Liver (tissue), 3 donors: ENCODE results near the gene HPRT1.

ENCODE experiments used
- ATF3 ChIP-seq: IDR thresholded peaks from 2 replicates; pipeline ENCODE4 v1.6.1; 2016; ENCODE audit warnings: antibody characterized with exemption
- EGR1 ChIP-seq, 2 donors: IDR thresholded peaks; 2 replicates each; pipeline ENCODE4 v1.6.1; 2016 to 2018; ENCODE audit warnings: antibody characterized with exemption in 2 of 2, low read depth in 2 of 2
- FOXA1 ChIP-seq: IDR thresholded peaks from 2 replicates; pipeline ENCODE4 v1.6.1; 2016; ENCODE audit warnings: antibody characterized with exemption
- GABPA ChIP-seq, 2 donors: IDR thresholded peaks in 1 of 2; conservative IDR thresholded peaks in 1 of 2; 2 replicates each; pipeline ENCODE4 v1.6.1; 2016; ENCODE audit warnings: antibody characterized with exemption in 2 of 2, mild to moderate bottlenecking in 1 of 2, moderate library complexity in 1 of 2
- HNF4A ChIP-seq, 2 donors: conservative IDR thresholded peaks; 2 replicates each; pipeline ENCODE4 v1.6.1; 2016; ENCODE audit warnings: antibody characterized with exemption in 2 of 2, mild to moderate bottlenecking in 2 of 2
- JUND ChIP-seq, 2 donors: IDR thresholded peaks; 2 replicates each; pipeline ENCODE4 v1.6.1; 2016; ENCODE audit warnings: antibody characterized with exemption in 2 of 2
- MAX ChIP-seq: IDR thresholded peaks from 2 replicates; pipeline ENCODE4 v1.6.1; 2016; ENCODE audit warnings: antibody characterized with exemption
- RAD21 ChIP-seq, 2 donors: IDR thresholded peaks; 2 replicates each; pipeline ENCODE4 v1.6.1; 2016; ENCODE audit warnings: antibody characterized with exemption in 2 of 2, mild to moderate bottlenecking in 2 of 2
- RXRA ChIP-seq, 2 donors: IDR thresholded peaks; 2 replicates each; pipeline ENCODE4 v1.6.1; 2017 to 2018; ENCODE audit warnings: antibody characterized with exemption in 2 of 2, mild to moderate bottlenecking in 1 of 2
- SP1 ChIP-seq: IDR thresholded peaks from 2 replicates; pipeline ENCODE4 v1.6.1; 2018; ENCODE audit warnings: antibody characterized with exemption, mild to moderate bottlenecking
- TAF1 ChIP-seq: conservative IDR thresholded peaks from 2 replicates; pipeline ENCODE4 v1.6.1; 2016; ENCODE audit warnings: antibody characterized with exemption, mild to moderate bottlenecking
- YY1 ChIP-seq: IDR thresholded peaks from 2 replicates; pipeline ENCODE4 v1.6.1; 2016; ENCODE audit warnings: antibody characterized with exemption, mild to moderate bottlenecking
- TF ChIP-seq, protein P1 (sequence below): fragments of 150-350 bp; IDR thresholded peaks from 2 replicates; pipeline ENCODE4 v1.5.1; 2017; ENCODE audit warnings: improper control_type of control experiment, low read depth, low read length; ENCODE audit not compliant: missing input control
- TF ChIP-seq, protein P2 (sequence below): IDR thresholded peaks from 2 replicates; pipeline ENCODE4 v1.6.1; 2016; ENCODE audit warnings: antibody characterized with exemption, mild to moderate bottlenecking
- donor health status: healthy.
- donor health status: healthy.

GRCh38 chrX:134546187-134546586 is 86.2 kb downstream of the HPRT1 start:
- TF ChIP-seq, protein P1, sequence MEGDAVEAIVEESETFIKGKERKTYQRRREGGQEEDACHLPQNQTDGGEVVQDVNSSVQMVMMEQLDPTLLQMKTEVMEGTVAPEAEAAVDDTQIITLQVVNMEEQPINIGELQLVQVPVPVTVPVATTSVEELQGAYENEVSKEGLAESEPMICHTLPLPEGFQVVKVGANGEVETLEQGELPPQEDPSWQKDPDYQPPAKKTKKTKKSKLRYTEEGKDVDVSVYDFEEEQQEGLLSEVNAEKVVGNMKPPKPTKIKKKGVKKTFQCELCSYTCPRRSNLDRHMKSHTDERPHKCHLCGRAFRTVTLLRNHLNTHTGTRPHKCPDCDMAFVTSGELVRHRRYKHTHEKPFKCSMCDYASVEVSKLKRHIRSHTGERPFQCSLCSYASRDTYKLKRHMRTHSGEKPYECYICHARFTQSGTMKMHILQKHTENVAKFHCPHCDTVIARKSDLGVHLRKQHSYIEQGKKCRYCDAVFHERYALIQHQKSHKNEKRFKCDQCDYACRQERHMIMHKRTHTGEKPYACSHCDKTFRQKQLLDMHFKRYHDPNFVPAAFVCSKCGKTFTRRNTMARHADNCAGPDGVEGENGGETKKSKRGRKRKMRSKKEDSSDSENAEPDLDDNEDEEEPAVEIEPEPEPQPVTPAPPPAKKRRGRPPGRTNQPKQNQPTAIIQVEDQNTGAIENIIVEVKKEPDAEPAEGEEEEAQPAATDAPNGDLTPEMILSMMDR, result no peak
- TF ChIP-seq SP1 (no peak), RAD21 (IDR thresholded peaks at IDR 0.05) (no peak), FOXA1 (no peak), YY1 (no peak), GABPA (IDR thresholded peaks at IDR 0.05 in 1 of 2, conservative IDR thresholded peaks at IDR 0.05 in 1 of 2) (no peak), RXRA (IDR thresholded peaks at IDR 0.05) (no peak), EGR1 (IDR thresholded peaks at IDR 0.05; ENCODE audit: low read depth in 2 of 2) (no peak), MAX (no peak), TAF1 (no peak), JUND (IDR thresholded peaks at IDR 0.05) (no peak), HNF4A (conservative IDR thresholded peaks at IDR 0.05) (no peak), ATF3 (no peak)
- TF ChIP-seq, protein P2, sequence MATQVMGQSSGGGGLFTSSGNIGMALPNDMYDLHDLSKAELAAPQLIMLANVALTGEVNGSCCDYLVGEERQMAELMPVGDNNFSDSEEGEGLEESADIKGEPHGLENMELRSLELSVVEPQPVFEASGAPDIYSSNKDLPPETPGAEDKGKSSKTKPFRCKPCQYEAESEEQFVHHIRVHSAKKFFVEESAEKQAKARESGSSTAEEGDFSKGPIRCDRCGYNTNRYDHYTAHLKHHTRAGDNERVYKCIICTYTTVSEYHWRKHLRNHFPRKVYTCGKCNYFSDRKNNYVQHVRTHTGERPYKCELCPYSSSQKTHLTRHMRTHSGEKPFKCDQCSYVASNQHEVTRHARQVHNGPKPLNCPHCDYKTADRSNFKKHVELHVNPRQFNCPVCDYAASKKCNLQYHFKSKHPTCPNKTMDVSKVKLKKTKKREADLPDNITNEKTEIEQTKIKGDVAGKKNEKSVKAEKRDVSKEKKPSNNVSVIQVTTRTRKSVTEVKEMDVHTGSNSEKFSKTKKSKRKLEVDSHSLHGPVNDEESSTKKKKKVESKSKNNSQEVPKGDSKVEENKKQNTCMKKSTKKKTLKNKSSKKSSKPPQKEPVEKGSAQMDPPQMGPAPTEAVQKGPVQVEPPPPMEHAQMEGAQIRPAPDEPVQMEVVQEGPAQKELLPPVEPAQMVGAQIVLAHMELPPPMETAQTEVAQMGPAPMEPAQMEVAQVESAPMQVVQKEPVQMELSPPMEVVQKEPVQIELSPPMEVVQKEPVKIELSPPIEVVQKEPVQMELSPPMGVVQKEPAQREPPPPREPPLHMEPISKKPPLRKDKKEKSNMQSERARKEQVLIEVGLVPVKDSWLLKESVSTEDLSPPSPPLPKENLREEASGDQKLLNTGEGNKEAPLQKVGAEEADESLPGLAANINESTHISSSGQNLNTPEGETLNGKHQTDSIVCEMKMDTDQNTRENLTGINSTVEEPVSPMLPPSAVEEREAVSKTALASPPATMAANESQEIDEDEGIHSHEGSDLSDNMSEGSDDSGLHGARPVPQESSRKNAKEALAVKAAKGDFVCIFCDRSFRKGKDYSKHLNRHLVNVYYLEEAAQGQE, result no peak
